GM18526 (cell line): ENCODE measurements around the gene COL11A2.

Experiments
- POLR2A ChIP-seq: IDR thresholded peaks from 3 replicates; pipeline ENCODE4 v1.6.1; 2011; ENCODE audit not compliant: insufficient read length; ENCODE audit errors: extremely low read depth

COL11A2 gene

GRCh38 chr6:33200219-33201146 is 8.2 kb upstream of the COL11A2 start, which contains the start of the genes RXRB and SLC39A7:
TSS of gene RXRB (minus strand) at chr6:33200665. CDS start at chr6:33200476, 189 bp downstream.
TSS of gene SLC39A7 (plus strand) at chr6:33200867. CDS start at chr6:33201246, 379 bp downstream.
- TF ChIP-seq POLR2A = peak; percentile 88

- TF ChIP-seq POLR2A = no peak
Measured at GRCh38 chr6:33199687-33200218, 7.5 kb upstream of the COL11A2 start.

GRCh38 chr6:33198853-33199436 is 6.7 kb upstream of the COL11A2 start:
- TF ChIP-seq POLR2A = no peak

- TF ChIP-seq POLR2A = no peak
Measured at GRCh38 chr6:33198159-33198852, 6.0 kb upstream of the COL11A2 start.

- no peak for TF ChIP-seq POLR2A
Measured at GRCh38 chr6:33197431-33198048, 5.3 kb upstream of the COL11A2 start.

- TF ChIP-seq POLR2A = no peak
Measured at GRCh38 chr6:33195304-33196165, 3.3 kb upstream of the COL11A2 start.

- no peak for TF ChIP-seq POLR2A
Measured at GRCh38 chr6:33194431-33194979, 2.2 kb upstream of the COL11A2 start.

GRCh38 chr6:33193619-33194018 is 1.4 kb upstream of the COL11A2 start:
- no peak for TF ChIP-seq POLR2A

GRCh38 chr6:33192671-33193602 is 670 bp upstream of the COL11A2 start:
- TF ChIP-seq POLR2A = no peak

GRCh38 chr6:33191383-33192104 is 723 bp downstream of the COL11A2 start:
- TF ChIP-seq POLR2A = no peak

GRCh38 chr6:33190504-33191107 is 1.7 kb downstream of the COL11A2 start:
- no peak for TF ChIP-seq POLR2A
